Lower leg skin (tissue), 3 donors: ENCODE measurements around the gene MRS2.

Source experiments
- CTCF ChIP-seq, 3 donors: fragments of 450-650 bp; IDR thresholded peaks; one replicate each; pipeline ENCODE4 v1.5.1; 2016; ENCODE audit warnings: antibody characterized with exemption in 3 of 3, mild to moderate bottlenecking in 3 of 3, moderate library complexity in 2 of 3
- POLR2A ChIP-seq, 2 donors: fragments of 450-650 bp; IDR thresholded peaks; one replicate each; pipeline ENCODE4 v1.6.1; 2016 to 2017; ENCODE audit warnings: antibody characterized with exemption in 2 of 2, mild to moderate bottlenecking in 1 of 2, moderate library complexity in 1 of 2

GRCh38 chr6:24415753-24416152, 13.0 kb downstream of the MRS2 start:
- TF ChIP-seq CTCF (IDR thresholded peaks at IDR 0.05) (no peak), POLR2A (IDR thresholded peaks at IDR 0.05) (no peak)
